Stimulated activated CD8-positive, alpha-beta memory T cell treated with anti-CD3 and anti-CD28 coated beads, Interleukin-7, amount 100 ng/mL, for 48 hours (primary cell): ENCODE results near the gene KLF18.
"Not testable (repeated sequence)": the region's sequence is repeated elsewhere in the genome, so short reads cannot be mapped to it uniquely, and the experiment has no call there.

ENCODE experiments used
- DNase-seq, 2 donors: peaks; one replicate each; pipeline ENCODE4 v3.0.0-alpha.2; 2020; ENCODE audit warnings: low read depth in 1 of 2; ENCODE audit errors: extremely low read depth in 1 of 2

Gene KLF18

GRCh38 chr1:44120398-44120949 is 21.0 kb downstream of the KLF18 start:
- no peak for DNase-seq

- no peak for DNase-seq
Measured at GRCh38 chr1:44119525-44119924, 21.9 kb downstream of the KLF18 start.

GRCh38 chr1:44118682-44119081 is 22.7 kb downstream of the KLF18 start, which contains the start of gene KLF17:
TSS of gene KLF17 (plus strand) at chr1:44118821. CDS start at chr1:44118908, 87 bp downstream.
- no peak for DNase-seq

GRCh38 chr1:44117272-44117671 is 24.2 kb downstream of the KLF18 start:
- not testable (repeated sequence) for DNase-seq

GRCh38 chr1:44114098-44114497 is 27.3 kb downstream of the KLF18 start:
- DNase-seq: no peak

GRCh38 chr1:44113095-44113609 is 28.3 kb downstream of the KLF18 start:
- DNase-seq: no peak

GRCh38 chr1:44112486-44112885 is 28.9 kb downstream of the KLF18 start:
- DNase-seq: no peak

GRCh38 chr1:44111861-44112260 is 29.6 kb downstream of the KLF18 start:
- DNase-seq: no peak

GRCh38 chr1:44110916-44111315 is 30.5 kb downstream of the KLF18 start:
- DNase-seq: no peak

- DNase-seq: no peak
Measured at GRCh38 chr1:44108971-44109370, 32.5 kb downstream of the KLF18 start.

- DNase-seq: no peak
Measured at GRCh38 chr1:44108241-44108640, 33.2 kb downstream of the KLF18 start.

- DNase-seq: no peak
Measured at GRCh38 chr1:44105810-44106209, 35.6 kb downstream of the KLF18 start.

- DNase-seq: no peak
Measured at GRCh38 chr1:44103270-44104131, 37.9 kb downstream of the KLF18 start.

- DNase-seq: no peak
Measured at GRCh38 chr1:44101328-44101727, 40.1 kb downstream of the KLF18 start.

- DNase-seq: no peak
Measured at GRCh38 chr1:44100183-44100868, 41.1 kb downstream of the KLF18 start.

- DNase-seq: no peak
Measured at GRCh38 chr1:44094047-44094446, 47.4 kb downstream of the KLF18 start.

- no peak for DNase-seq
Measured at GRCh38 chr1:44090429-44091252, 50.8 kb downstream of the KLF18 start.

- no peak for DNase-seq
Measured at GRCh38 chr1:44089371-44090048, 51.9 kb downstream of the KLF18 start.
